Liver (tissue), 9 donors: ENCODE measurements around the gene PXDN. TPM values are rescaled to one million over a fixed set of nuclear protein-coding genes. Genes with fewer than 3 reads are reported as not detected.

Experiments
- DNase-seq: peaks from one replicate; pipeline ENCODE4 v3.0.0-alpha.2; 2017; ENCODE audit warnings: low spot score
- H3K27ac ChIP-seq, 2 donors: one replicate each; pipeline ENCODE4 v1.7.0; 2013; ENCODE audit warnings: inconsistent platforms in 2 of 2, low read length in 2 of 2, control low read depth in 1 of 2, low read depth in 1 of 2, mild to moderate bottlenecking in 1 of 2
- H3K27me3 ChIP-seq, 4 donors: one replicate each; pipeline versions ENCODE4 v1.6.1 to v1.7.0; 2013; ENCODE audit warnings: low read length in 3 of 4, inconsistent platforms in 1 of 4, mild to moderate bottlenecking in 1 of 4, moderate library complexity in 1 of 4; ENCODE audit not compliant: control insufficient read depth in 4 of 4, insufficient read depth in 4 of 4
- H3K36me3 ChIP-seq, 4 donors: one replicate each; pipeline versions ENCODE4 v1.6.1 to v1.7.0; 2013; ENCODE audit warnings: low read length in 3 of 4, mild to moderate bottlenecking in 3 of 4, low read depth in 1 of 4, moderate library complexity in 1 of 4; ENCODE audit not compliant: control insufficient read depth in 4 of 4, insufficient read depth in 3 of 4
- H3K4me1 ChIP-seq, 4 donors: one replicate each; pipeline versions ENCODE4 v1.6.1 to v1.7.0; 2013; ENCODE audit warnings: low read length in 3 of 4, mild to moderate bottlenecking in 3 of 4, moderate library complexity in 1 of 4; ENCODE audit not compliant: control insufficient read depth in 4 of 4, insufficient read depth in 4 of 4
- H3K4me3 ChIP-seq, 3 donors: one replicate each; pipeline versions ENCODE4 v1.6.1 to v1.7.0; 2013; ENCODE audit warnings: low read length in 3 of 3, control low read depth in 1 of 3, low read depth in 1 of 3, mild to moderate bottlenecking in 1 of 3
- H3K9ac ChIP-seq, 2 donors: one replicate each; pipeline ENCODE4 v1.7.0; 2013; ENCODE audit warnings: low read length in 2 of 2, mild to moderate bottlenecking in 2 of 2, moderate library complexity in 2 of 2, control low read depth in 1 of 2, low read depth in 1 of 2
- H3K9me3 ChIP-seq, 4 donors: one replicate each; pipeline versions ENCODE4 v1.6.1 to v1.7.0; 2013; ENCODE audit warnings: low read length in 3 of 4; ENCODE audit not compliant: control insufficient read depth in 4 of 4
- ATF3 ChIP-seq: IDR thresholded peaks from 2 replicates; pipeline ENCODE4 v1.6.1; 2016; ENCODE audit warnings: antibody characterized with exemption
- CTCF ChIP-seq: fragments of 150-350 bp; IDR thresholded peaks from 2 replicates; pipeline ENCODE4 v1.5.1; 2017; ENCODE audit warnings: improper control_type of control experiment, low read depth, low read length; ENCODE audit not compliant: missing input control
- EGR1 ChIP-seq, 2 donors: IDR thresholded peaks; 2 replicates each; pipeline ENCODE4 v1.6.1; 2016 to 2018; ENCODE audit warnings: antibody characterized with exemption in 2 of 2, low read depth in 2 of 2
- FOXA1 ChIP-seq: IDR thresholded peaks from 2 replicates; pipeline ENCODE4 v1.6.1; 2016; ENCODE audit warnings: antibody characterized with exemption
- FOXA2 ChIP-seq: IDR thresholded peaks from 2 replicates; pipeline ENCODE4 v1.6.1; 2016; ENCODE audit warnings: antibody characterized with exemption
- HNF4A ChIP-seq, 2 donors: conservative IDR thresholded peaks; 2 replicates each; pipeline ENCODE4 v1.6.1; 2016; ENCODE audit warnings: antibody characterized with exemption in 2 of 2, mild to moderate bottlenecking in 2 of 2
- HNF4G ChIP-seq: IDR thresholded peaks from 2 replicates; pipeline ENCODE4 v1.6.1; 2016; ENCODE audit warnings: antibody characterized with exemption
- JUND ChIP-seq, 2 donors: IDR thresholded peaks; 2 replicates each; pipeline ENCODE4 v1.6.1; 2016; ENCODE audit warnings: antibody characterized with exemption in 2 of 2
- MAX ChIP-seq: IDR thresholded peaks from 2 replicates; pipeline ENCODE4 v1.6.1; 2016; ENCODE audit warnings: antibody characterized with exemption
- REST ChIP-seq: IDR thresholded peaks from 2 replicates; pipeline ENCODE4 v1.6.1; 2016; ENCODE audit warnings: antibody characterized with exemption, mild to moderate bottlenecking
- SP1 ChIP-seq: IDR thresholded peaks from 2 replicates; pipeline ENCODE4 v1.6.1; 2018; ENCODE audit warnings: antibody characterized with exemption, mild to moderate bottlenecking
- TAF1 ChIP-seq: conservative IDR thresholded peaks from 2 replicates; pipeline ENCODE4 v1.6.1; 2016; ENCODE audit warnings: antibody characterized with exemption, mild to moderate bottlenecking
- YY1 ChIP-seq: IDR thresholded peaks from 2 replicates; pipeline ENCODE4 v1.6.1; 2016; ENCODE audit warnings: antibody characterized with exemption, mild to moderate bottlenecking
- ZBTB33 ChIP-seq: IDR thresholded peaks from 2 replicates; pipeline ENCODE4 v1.6.1; 2016; ENCODE audit warnings: antibody characterized with exemption
- WGBS: extraction: QIAGEN DNeasy Blood & Tissue Kit; methylation state at CpG from one replicate; pipeline ENCODE4 v1.1.7; 2013; 5-methylcytosine and 5-hydroxymethylcytosine counted together
- polyA plus RNA-seq, 2 donors: library from polyadenylated mRNA; stranded (reverse) in 1 of 2; unstranded in 1 of 2; fragments of 200-250 nt in 1 of 2; fragments of >200 nt in 1 of 2; fragmentation: Nextera tagmentation in 1 of 2; extraction: Ambion mirVana in 1 of 2; gene quantifications; one replicate each; pipeline versions ENCODE4 v1.2.1 to v1.2.3, GENCODE V29; 2013 to 2015
- total RNA-seq, 2 donors: library from RNA; depleted of rRNA; stranded (reverse); fragments of >200 nt; gene quantifications; one replicate each; pipeline ENCODE4 v1.2.3, GENCODE V29; 2014
- donor health status: healthy.
- donor health status: healthy.
- donor health status: healthy.
- donor health status: healthy.
- donor health status: healthy.

Gene PXDN
- total and polyA plus RNA-seq, 4 donors: 4.2 to 21.5 (median 16.9) TPM

GRCh38 chr2:1748176-1748740 lies 3.9 kb upstream of the PXDN start:
- Histone ChIP-seq H3K9me3 (no peaks in the 10 kb centered on the region), H3K4me3 (no peak overlapping the region), H3K4me1 (peaks cover 0 to 6% (median under 1%) of the 10 kb centered on the region in 4 donors), H3K9ac (no peak overlapping the region), H3K27me3 (peaks cover 0 to 4% (median 0%) of the 10 kb centered on the region in 4 donors), H3K27ac (no peak overlapping the region), H3K36me3 (no peaks in the 10 kb centered on the region)
- WGBS: 53% methylated on average over 6 of the region's 6 CpGs
- no peak for DNase-seq
- TF ChIP-seq FOXA1 (no peak), HNF4G (no peak), EGR1 (IDR thresholded peaks at IDR 0.05; ENCODE audit: low read depth in 2 of 2) (no peak), ATF3 (no peak), FOXA2 (no peak), MAX (no peak), HNF4A (conservative IDR thresholded peaks at IDR 0.05) (no peak), ZBTB33 (no peak), JUND (IDR thresholded peaks at IDR 0.05) (no peak), REST (no peak), TAF1 (no peak), CTCF (no peak), SP1 (no peak), YY1 (no peak)
